ENCODE data around the gene EDRF1. TPM values are rescaled to one million over a fixed set of nuclear protein-coding genes. Genes with fewer than 3 reads are reported as not detected.

The EDRF1 gene
- total and polyA plus RNA-seq, 10 of the 15 experiments (the other 5 are each of a cell fraction or from before 2014, with no cell fraction given), result 16.8 to 99.7 (median 42.9) TPM

DNA sequence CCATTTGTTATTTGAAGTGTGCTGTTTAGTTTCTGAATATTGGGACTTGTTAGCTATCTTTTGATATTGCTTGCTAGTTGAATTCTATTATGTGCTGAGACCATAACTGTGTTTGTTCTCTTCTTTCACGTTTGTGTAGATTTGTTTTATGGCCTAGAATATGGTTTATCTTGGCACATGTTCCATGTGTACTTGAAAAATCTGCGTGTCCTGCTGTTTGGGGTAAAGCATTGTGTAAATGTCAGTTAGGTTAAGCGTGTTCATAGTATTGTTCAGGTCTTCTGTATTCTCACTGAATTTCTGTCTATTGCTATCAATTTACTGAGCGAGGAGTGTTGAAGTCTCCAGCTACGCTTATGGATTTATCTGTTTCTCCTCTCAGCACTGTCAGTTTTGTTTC is 36.7 kb downstream of the EDRF1 start (continued):
- TF ChIP-seq, protein P1, sequence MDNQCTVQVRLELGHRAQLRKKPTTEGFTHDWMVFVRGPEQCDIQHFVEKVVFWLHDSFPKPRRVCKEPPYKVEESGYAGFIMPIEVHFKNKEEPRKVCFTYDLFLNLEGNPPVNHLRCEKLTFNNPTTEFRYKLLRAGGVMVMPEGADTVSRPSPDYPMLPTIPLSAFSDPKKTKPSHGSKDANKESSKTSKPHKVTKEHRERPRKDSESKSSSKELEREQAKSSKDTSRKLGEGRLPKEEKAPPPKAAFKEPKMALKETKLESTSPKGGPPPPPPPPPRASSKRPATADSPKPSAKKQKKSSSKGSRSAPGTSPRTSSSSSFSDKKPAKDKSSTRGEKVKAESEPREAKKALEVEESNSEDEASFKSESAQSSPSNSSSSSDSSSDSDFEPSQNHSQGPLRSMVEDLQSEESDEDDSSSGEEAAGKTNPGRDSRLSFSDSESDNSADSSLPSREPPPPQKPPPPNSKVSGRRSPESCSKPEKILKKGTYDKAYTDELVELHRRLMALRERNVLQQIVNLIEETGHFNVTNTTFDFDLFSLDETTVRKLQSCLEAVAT (IDR thresholded peaks at IDR 0.05), result no peak
- TF ChIP-seq BHLHE40 (IDR thresholded peaks at IDR 0.05; ENCODE audit: borderline replicate concordance in 1 of 2, low read depth in 2 of 2, low read length in 1 of 2) (no peak), CBFB (IDR thresholded peaks at IDR 0.05; ENCODE audit: low read depth) (no peak), NBN (IDR thresholded peaks at IDR 0.05) (no peak)
- TF ChIP-seq, protein P2, sequence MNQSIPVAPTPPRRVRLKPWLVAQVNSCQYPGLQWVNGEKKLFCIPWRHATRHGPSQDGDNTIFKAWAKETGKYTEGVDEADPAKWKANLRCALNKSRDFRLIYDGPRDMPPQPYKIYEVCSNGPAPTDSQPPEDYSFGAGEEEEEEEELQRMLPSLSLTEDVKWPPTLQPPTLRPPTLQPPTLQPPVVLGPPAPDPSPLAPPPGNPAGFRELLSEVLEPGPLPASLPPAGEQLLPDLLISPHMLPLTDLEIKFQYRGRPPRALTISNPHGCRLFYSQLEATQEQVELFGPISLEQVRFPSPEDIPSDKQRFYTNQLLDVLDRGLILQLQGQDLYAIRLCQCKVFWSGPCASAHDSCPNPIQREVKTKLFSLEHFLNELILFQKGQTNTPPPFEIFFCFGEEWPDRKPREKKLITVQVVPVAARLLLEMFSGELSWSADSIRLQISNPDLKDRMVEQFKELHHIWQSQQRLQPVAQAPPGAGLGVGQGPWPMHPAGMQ (IDR thresholded peaks at IDR 0.05; ENCODE audit: borderline replicate concordance), result no peak
- TF ChIP-seq, protein P3, sequence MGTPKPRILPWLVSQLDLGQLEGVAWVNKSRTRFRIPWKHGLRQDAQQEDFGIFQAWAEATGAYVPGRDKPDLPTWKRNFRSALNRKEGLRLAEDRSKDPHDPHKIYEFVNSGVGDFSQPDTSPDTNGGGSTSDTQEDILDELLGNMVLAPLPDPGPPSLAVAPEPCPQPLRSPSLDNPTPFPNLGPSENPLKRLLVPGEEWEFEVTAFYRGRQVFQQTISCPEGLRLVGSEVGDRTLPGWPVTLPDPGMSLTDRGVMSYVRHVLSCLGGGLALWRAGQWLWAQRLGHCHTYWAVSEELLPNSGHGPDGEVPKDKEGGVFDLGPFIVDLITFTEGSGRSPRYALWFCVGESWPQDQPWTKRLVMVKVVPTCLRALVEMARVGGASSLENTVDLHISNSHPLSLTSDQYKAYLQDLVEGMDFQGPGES (IDR thresholded peaks at IDR 0.05), result no peak

DNA sequence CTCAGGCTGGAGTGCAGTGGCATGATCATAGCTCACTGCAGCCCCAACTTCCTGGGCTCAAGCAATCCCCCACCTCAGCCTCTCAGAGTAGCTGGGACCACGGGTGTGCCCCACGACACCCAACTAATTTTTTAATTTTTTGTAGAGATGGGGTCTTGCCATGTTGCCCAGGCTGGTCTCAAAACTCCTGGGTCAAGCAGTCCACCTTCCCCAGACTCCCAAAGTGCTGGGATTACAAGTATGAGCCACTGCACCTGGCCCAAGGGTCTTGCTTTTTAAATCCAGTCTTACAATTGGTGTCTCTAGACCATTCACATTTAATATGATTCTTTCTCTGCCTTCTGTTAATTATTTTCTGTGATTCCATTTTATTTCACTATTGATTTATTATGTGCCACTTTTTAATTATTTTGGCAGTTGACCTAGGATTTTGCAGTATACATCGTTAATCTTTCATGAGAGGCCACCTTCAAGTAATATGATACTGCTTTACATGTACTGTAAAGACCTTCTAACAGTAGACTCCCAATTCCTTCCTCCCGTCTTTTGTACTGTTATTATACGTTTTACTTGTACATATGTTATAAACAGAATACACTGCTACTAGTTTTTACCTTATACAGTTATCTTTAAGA is 37.5 kb downstream of the EDRF1 start:
- ATAC-seq, result no peak
- DNase-seq (ENCODE audit: low read depth, low spot score), result no peak
- no peak overlapping the region for H3K27ac ChIP-seq (ENCODE audit: control insufficient read depth, insufficient read depth)
- no peaks in the 10 kb centered on the region for H3K27me3 ChIP-seq (replicated peaks in 1 of 2; ENCODE audit: control insufficient read depth in 2 of 2, insufficient read depth in 2 of 2, low read length in 1 of 2)
- H3K36me3 ChIP-seq (ENCODE audit: control insufficient read depth in 2 of 2, insufficient read depth in 2 of 2, low read length in 1 of 2), result peaks cover 10 to 60% of the 10 kb centered on the region in 2 experiments
- no TSS peak for BruUV-seq (replicated peaks)
- SMC1A ChIA-PET (ENCODE audit: uncharacterized antibody, unreplicated experiment), result interaction anchor here (1.2 kb wide), 1 partner anchor 12 kb away, joined by 3 read pairs; no protein-coding TSS in a partner anchor
- H3K4me2 ChIP-seq (ENCODE audit: control insufficient read depth, insufficient read depth), result no peak overlapping the region
- RAD21 ChIA-PET (ENCODE audit: unreplicated experiment), result no interaction called here
- H3K9me3 ChIP-seq (replicated peaks; ENCODE audit: control insufficient read depth, insufficient read depth, low read length), result no peaks in the 10 kb centered on the region
- CTCF ChIA-PET, result interaction anchor here (1.0 to 1.1 kb wide), 3 partner anchors 8 to 28 kb away, joined by 3 to 4 read pairs (median 4); no protein-coding TSS in a partner anchor
- no peak overlapping the region for H3K4me3 ChIP-seq
- in situ Hi-C loops (cut with MboI) (no loop called here), intact Hi-C loops (cut with micrococcal nuclease; ENCODE audit: unreplicated experiment) (no loop called here)
- no peaks in the 10 kb centered on the region for H3K79me2 ChIP-seq (ENCODE audit: control insufficient read depth, insufficient read depth, low read length)
- 100% methylated on average over 5 of the region's 5 CpGs for WGBS (ENCODE audit: insufficient coverage, insufficient replicate concordance, low lambda C conversion rate, missing lambda C conversion rate)
- FAIRE-seq, result no peak
- POLR2A ChIA-PET, result no interaction called here
- H4K20me1 ChIP-seq (ENCODE audit: control insufficient read depth, insufficient read depth), result no peaks in the 10 kb centered on the region; the same call in 1 of the 2 replicates
- H3K4me1 ChIP-seq (ENCODE audit: control insufficient read depth, insufficient read depth, low read length), result no peaks in the 10 kb centered on the region
- H3K9ac ChIP-seq (ENCODE audit: control insufficient read depth, insufficient read depth, low read length), result no peak overlapping the region
- H2AFZ ChIP-seq (ENCODE audit: control insufficient read depth, low read depth, low read length), result no peak overlapping the region
- TF ChIP-seq, protein P4, sequence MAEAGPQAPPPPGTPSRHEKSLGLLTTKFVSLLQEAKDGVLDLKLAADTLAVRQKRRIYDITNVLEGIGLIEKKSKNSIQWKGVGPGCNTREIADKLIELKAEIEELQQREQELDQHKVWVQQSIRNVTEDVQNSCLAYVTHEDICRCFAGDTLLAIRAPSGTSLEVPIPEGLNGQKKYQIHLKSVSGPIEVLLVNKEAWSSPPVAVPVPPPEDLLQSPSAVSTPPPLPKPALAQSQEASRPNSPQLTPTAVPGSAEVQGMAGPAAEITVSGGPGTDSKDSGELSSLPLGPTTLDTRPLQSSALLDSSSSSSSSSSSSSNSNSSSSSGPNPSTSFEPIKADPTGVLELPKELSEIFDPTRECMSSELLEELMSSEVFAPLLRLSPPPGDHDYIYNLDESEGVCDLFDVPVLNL (IDR thresholded peaks at IDR 0.05; ENCODE audit: low read depth, low read length), result no peak
- TF ChIP-seq, protein P5, sequence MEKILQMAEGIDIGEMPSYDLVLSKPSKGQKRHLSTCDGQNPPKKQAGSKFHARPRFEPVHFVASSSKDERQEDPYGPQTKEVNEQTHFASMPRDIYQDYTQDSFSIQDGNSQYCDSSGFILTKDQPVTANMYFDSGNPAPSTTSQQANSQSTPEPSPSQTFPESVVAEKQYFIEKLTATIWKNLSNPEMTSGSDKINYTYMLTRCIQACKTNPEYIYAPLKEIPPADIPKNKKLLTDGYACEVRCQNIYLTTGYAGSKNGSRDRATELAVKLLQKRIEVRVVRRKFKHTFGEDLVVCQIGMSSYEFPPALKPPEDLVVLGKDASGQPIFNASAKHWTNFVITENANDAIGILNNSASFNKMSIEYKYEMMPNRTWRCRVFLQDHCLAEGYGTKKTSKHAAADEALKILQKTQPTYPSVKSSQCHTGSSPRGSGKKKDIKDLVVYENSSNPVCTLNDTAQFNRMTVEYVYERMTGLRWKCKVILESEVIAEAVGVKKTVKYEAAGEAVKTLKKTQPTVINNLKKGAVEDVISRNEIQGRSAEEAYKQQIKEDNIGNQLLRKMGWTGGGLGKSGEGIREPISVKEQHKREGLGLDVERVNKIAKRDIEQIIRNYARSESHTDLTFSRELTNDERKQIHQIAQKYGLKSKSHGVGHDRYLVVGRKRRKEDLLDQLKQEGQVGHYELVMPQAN (conservative IDR thresholded peaks at IDR 0.05), result no peak
- TF ChIP-seq BHLHE40 (IDR thresholded peaks at IDR 0.05; ENCODE audit: borderline replicate concordance in 1 of 2, low read depth in 2 of 2, low read length in 1 of 2) (no peak), EZH2 (IDR thresholded peaks at IDR 0.05; ENCODE audit: borderline replicate concordance, control insufficient read depth, low read depth, low read length) (no peak), SUPT20H (IDR thresholded peaks at IDR 0.05; ENCODE audit: borderline replicate concordance, control insufficient read depth, low read depth, low read length) (no peak), POLR2A (IDR thresholded peaks at IDR 0.05; ENCODE audit: low read depth, low read length) (no peak), BRCA1 (IDR thresholded peaks at IDR 0.05; ENCODE audit: low read depth, low read length) (no peak)
- TF ChIP-seq, protein P6, sequence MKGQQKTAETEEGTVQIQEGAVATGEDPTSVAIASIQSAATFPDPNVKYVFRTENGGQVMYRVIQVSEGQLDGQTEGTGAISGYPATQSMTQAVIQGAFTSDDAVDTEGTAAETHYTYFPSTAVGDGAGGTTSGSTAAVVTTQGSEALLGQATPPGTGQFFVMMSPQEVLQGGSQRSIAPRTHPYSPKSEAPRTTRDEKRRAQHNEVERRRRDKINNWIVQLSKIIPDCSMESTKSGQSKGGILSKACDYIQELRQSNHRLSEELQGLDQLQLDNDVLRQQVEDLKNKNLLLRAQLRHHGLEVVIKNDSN (IDR thresholded peaks at IDR 0.05; ENCODE audit: borderline replicate concordance, extremely low read length, insufficient read depth, low read depth, low read length), result no peak

All from GM12878 (cell line).